22Rv1 (cell line): Measurements from ENCODE around the gene CRLF2.
"Not testable (repeated sequence)": the region's sequence is repeated elsewhere in the genome, so short reads cannot be mapped to it uniquely, and the experiment has no call there.

Experiments used
- H3K27ac ChIP-seq: fragments of 450-650 bp; 2 replicates; pipeline ENCODE4 v1.5.1; 2017
- CTCF ChIP-seq: fragments of 450-650 bp; IDR thresholded peaks from 2 replicates; pipeline ENCODE4 v1.5.1; 2017; ENCODE audit warnings: mild to moderate bottlenecking
- ZFX ChIP-seq: fragments of 450-650 bp; IDR thresholded peaks from 2 replicates; pipeline ENCODE4 v1.6.1; 2017; ENCODE audit warnings: antibody characterized with exemption, borderline replicate concordance

CRLF2 gene

GRCh38 chrX:1244164-1245076 is 32.0 kb upstream of the CRLF2 start:
- H3K27ac ChIP-seq: no peak overlapping the region
- TF ChIP-seq ZFX (no peak), CTCF (peak; percentile 22)

- TF ChIP-seq ZFX (no peak), CTCF (no peak)
- H3K27ac ChIP-seq: no peak overlapping the region
These were observed 30.5 kb upstream of the CRLF2 start for GRCh38 chrX:1242891-1243402.

- H3K27ac ChIP-seq: not testable (repeated sequence)
These were observed 28.1 kb upstream of the CRLF2 start for GRCh38 chrX:1240551-1240950.

GRCh38 chrX:1239681-1240142 is 27.3 kb upstream of the CRLF2 start:
- H3K27ac ChIP-seq: no peak overlapping the region

GRCh38 chrX:1231850-1232465 is 19.5 kb upstream of the CRLF2 start:
- no peak for TF ChIP-seq ZFX
- no peak for TF ChIP-seq CTCF
- H3K27ac ChIP-seq: no peak overlapping the region

More at GRCh38 chrX:1239681-1240142, 27.3 kb upstream of the CRLF2 start:
- no peak for TF ChIP-seq ZFX

GRCh38 chrX:1228101-1228500 is 15.7 kb upstream of the CRLF2 start:
- not testable (repeated sequence) for H3K27ac ChIP-seq

GRCh38 chrX:1226249-1226648 is 13.8 kb upstream of the CRLF2 start:
- H3K27ac ChIP-seq: no peak overlapping the region
- TF ChIP-seq ZFX: no peak
- no peak for TF ChIP-seq CTCF

- H3K27ac ChIP-seq: no peak overlapping the region
- TF ChIP-seq ZFX (no peak), CTCF (no peak)
These were observed 12.5 kb upstream of the CRLF2 start for GRCh38 chrX:1224954-1225353.
